ENCODE measurements around the gene FRMD1. TPM values are rescaled to one million over a fixed set of nuclear protein-coding genes. Genes with fewer than 3 reads are reported as not detected.

Gene FRMD1
- total and polyA plus RNA-seq, 10 of the 15 experiments (the other 5 are each of a cell fraction or from before 2014, with no cell fraction given) = not detected

DNA sequence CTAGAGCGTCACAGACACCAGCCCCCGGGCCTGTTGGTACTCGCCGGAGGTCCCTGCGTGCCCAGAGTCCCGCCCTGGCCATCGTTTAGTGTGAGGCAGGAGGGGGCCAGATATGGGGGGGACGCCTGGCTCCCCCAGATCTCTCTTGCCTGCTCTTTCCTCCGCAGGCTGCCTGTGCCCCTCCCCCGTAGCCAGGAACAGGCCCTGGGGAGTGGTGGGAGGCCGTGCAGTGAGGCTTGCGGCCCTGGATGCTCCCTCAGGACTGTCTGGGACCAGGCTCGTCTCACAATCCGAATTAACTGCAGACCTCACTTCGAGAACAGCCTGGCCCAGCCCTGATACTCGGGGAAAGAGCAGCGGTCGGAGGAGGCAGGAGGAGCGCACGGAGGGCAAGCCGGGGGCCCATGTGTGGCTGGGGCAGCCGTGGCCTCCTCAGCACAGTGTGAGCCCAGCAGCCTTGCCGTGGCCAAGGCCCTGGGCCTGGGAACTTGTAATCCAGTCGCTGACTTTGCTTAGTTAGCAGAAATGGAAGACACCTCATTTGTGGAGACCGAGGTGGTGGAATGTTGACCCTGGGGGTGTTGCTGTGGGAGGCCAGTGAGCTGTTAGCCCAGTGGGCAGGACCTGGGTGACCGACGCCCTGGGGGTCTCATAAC, 28.7 kb downstream of the FRMD1 start (continued):
- TF ChIP-seq, protein P1, sequence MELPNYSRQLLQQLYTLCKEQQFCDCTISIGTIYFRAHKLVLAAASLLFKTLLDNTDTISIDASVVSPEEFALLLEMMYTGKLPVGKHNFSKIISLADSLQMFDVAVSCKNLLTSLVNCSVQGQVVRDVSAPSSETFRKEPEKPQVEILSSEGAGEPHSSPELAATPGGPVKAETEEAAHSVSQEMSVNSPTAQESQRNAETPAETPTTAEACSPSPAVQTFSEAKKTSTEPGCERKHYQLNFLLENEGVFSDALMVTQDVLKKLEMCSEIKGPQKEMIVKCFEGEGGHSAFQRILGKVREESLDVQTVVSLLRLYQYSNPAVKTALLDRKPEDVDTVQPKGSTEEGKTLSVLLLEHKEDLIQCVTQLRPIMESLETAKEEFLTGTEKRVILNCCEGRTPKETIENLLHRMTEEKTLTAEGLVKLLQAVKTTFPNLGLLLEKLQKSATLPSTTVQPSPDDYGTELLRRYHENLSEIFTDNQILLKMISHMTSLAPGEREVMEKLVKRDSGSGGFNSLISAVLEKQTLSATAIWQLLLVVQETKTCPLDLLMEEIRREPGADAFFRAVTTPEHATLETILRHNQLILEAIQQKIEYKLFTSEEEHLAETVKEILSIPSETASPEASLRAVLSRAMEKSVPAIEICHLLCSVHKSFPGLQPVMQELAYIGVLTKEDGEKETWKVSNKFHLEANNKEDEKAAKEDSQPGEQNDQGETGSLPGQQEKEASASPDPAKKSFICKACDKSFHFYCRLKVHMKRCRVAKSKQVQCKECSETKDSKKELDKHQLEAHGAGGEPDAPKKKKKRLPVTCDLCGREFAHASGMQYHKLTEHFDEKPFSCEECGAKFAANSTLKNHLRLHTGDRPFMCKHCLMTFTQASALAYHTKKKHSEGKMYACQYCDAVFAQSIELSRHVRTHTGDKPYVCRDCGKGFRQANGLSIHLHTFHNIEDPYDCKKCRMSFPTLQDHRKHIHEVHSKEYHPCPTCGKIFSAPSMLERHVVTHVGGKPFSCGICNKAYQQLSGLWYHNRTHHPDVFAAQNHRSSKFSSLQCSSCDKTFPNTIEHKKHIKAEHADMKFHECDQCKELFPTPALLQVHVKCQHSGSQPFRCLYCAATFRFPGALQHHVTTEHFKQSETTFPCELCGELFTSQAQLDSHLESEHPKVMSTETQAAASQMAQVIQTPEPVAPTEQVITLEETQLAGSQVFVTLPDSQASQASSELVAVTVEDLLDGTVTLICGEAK (IDR thresholded peaks at IDR 0.05; ENCODE audit: borderline replicate concordance) = no peak
- TF ChIP-seq NR2C2 (IDR thresholded peaks at IDR 0.05; ENCODE audit: borderline replicate concordance, control insufficient read depth, insufficient read length, low read depth) (no peak), POU2F2 (IDR thresholded peaks at IDR 0.05; ENCODE audit: borderline replicate concordance, low read depth, low read length) (no peak), CREM (IDR thresholded peaks at IDR 0.05; ENCODE audit: low read depth) (no peak), RUNX3 (IDR thresholded peaks at IDR 0.05; ENCODE audit: low read length) (no peak), EP300 (IDR thresholded peaks at IDR 0.05; ENCODE audit: borderline replicate concordance in 1 of 2, control insufficient read depth in 1 of 2, low read depth in 2 of 2, low read length in 2 of 2) (no peak)

GRCh38 chr6:168049706-168050224, 29.2 kb downstream of the FRMD1 start:
- CTCF ChIA-PET = no interaction called here
- in situ Hi-C loops (cut with MboI) = no loop called here
- Histone ChIP-seq H3K9ac (ENCODE audit: control insufficient read depth, insufficient read depth, low read length) (no peak overlapping the region), H3K79me2 (ENCODE audit: control insufficient read depth, insufficient read depth, low read length) (no peaks in the 10 kb centered on the region), H3K27ac (ENCODE audit: control insufficient read depth, insufficient read depth) (no peak overlapping the region), H3K4me3 (no peak overlapping the region), H3K4me1 (ENCODE audit: control insufficient read depth, insufficient read depth, low read length) (no peaks in the 10 kb centered on the region), H3K9me3 (replicated peaks; ENCODE audit: control insufficient read depth, insufficient read depth, low read length) (no peaks in the 10 kb centered on the region), H3K4me2 (ENCODE audit: control insufficient read depth, insufficient read depth) (no peak overlapping the region), H2AFZ (ENCODE audit: control insufficient read depth, low read depth, low read length) (no peak overlapping the region), H3K36me3 (ENCODE audit: control insufficient read depth in 2 of 2, insufficient read depth in 2 of 2, low read length in 1 of 2) (no peaks in the 10 kb centered on the region), H3K27me3 (replicated peaks in 1 of 2; ENCODE audit: control insufficient read depth in 2 of 2, insufficient read depth in 2 of 2, low read length in 1 of 2) (no peaks in the 10 kb centered on the region), H4K20me1 (ENCODE audit: control insufficient read depth, insufficient read depth) (no peaks in the 10 kb centered on the region)
- RAD21 ChIA-PET (ENCODE audit: unreplicated experiment) = no interaction called here
- WGBS (ENCODE audit: insufficient coverage, insufficient replicate concordance, low lambda C conversion rate, missing lambda C conversion rate) = 72% methylated on average over 17 of the region's 21 CpGs
- SMC1A ChIA-PET (ENCODE audit: uncharacterized antibody, unreplicated experiment) = no interaction called here
- DNase-seq (ENCODE audit: low read depth, low spot score) (no peak), FAIRE-seq (no peak), ATAC-seq (no peak)
- BruUV-seq (replicated peaks) = no TSS peak
- TF ChIP-seq, protein P2, sequence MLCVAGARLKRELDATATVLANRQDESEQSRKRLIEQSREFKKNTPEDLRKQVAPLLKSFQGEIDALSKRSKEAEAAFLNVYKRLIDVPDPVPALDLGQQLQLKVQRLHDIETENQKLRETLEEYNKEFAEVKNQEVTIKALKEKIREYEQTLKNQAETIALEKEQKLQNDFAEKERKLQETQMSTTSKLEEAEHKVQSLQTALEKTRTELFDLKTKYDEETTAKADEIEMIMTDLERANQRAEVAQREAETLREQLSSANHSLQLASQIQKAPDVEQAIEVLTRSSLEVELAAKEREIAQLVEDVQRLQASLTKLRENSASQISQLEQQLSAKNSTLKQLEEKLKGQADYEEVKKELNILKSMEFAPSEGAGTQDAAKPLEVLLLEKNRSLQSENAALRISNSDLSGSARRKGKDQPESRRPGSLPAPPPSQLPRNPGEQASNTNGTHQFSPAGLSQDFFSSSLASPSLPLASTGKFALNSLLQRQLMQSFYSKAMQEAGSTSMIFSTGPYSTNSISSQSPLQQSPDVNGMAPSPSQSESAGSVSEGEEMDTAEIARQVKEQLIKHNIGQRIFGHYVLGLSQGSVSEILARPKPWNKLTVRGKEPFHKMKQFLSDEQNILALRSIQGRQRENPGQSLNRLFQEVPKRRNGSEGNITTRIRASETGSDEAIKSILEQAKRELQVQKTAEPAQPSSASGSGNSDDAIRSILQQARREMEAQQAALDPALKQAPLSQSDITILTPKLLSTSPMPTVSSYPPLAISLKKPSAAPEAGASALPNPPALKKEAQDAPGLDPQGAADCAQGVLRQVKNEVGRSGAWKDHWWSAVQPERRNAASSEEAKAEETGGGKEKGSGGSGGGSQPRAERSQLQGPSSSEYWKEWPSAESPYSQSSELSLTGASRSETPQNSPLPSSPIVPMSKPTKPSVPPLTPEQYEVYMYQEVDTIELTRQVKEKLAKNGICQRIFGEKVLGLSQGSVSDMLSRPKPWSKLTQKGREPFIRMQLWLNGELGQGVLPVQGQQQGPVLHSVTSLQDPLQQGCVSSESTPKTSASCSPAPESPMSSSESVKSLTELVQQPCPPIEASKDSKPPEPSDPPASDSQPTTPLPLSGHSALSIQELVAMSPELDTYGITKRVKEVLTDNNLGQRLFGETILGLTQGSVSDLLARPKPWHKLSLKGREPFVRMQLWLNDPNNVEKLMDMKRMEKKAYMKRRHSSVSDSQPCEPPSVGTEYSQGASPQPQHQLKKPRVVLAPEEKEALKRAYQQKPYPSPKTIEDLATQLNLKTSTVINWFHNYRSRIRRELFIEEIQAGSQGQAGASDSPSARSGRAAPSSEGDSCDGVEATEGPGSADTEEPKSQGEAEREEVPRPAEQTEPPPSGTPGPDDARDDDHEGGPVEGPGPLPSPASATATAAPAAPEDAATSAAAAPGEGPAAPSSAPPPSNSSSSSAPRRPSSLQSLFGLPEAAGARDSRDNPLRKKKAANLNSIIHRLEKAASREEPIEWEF (IDR thresholded peaks at IDR 0.05; ENCODE audit: insufficient replicate concordance, low read depth, low read length) = no peak
- no peak for TF ChIP-seq LARP7 (IDR thresholded peaks at IDR 0.05)
- TF ChIP-seq POLR2AphosphoS2 (IDR thresholded peaks at IDR 0.05; ENCODE audit: low read depth, low read length) = no peak
- TF ChIP-seq SIN3A (IDR thresholded peaks at IDR 0.05; ENCODE audit: low read depth, low read length) = no peak
- no peak for TF ChIP-seq PML (IDR thresholded peaks at IDR 0.05; ENCODE audit: low read length)
- no peak for TF ChIP-seq PAX8 (IDR thresholded peaks at IDR 0.05)
- intact Hi-C loops (cut with micrococcal nuclease; ENCODE audit: unreplicated experiment) = no loop called here
- POLR2A ChIA-PET = no interaction called here
